H1 (cell line): ENCODE results near the gene AGER. TPM values are rescaled to one million over a fixed set of nuclear protein-coding genes. Genes with fewer than 3 reads are reported as not detected.

ENCODE experiments used
- CTCF ChIA-PET: fragments of 300-600 bp; sonication (Branson Sonifier 250); formaldehyde crosslinking; loops from one replicate; lab custom pipeline; 2021; ENCODE audit not compliant: partially characterized antibody; lab: Charles Lee
- POLR2A ChIA-PET: fragments of 300-600 bp; sonication (Branson Sonifier 250); formaldehyde crosslinking; loops from one replicate; lab custom pipeline; 2021; ENCODE audit warnings: inconsistent platforms; ENCODE audit not compliant: partially characterized antibody; lab: Charles Lee
- DNase-seq, 2 experiments: peaks; one replicate each; pipeline versions ENCODE4 v3.0.0 to v3.0.0-alpha.2; 2010 to 2022; ENCODE audit warnings: low spot score in 2 of 2, low read depth in 1 of 2, mixed read lengths in 1 of 2
- FAIRE-seq: peaks from 2 replicates; lab custom pipeline; 2011; peaks lifted over from hg19 to GRCh38; lab: Jason Lieb, UNC
- H2AFZ ChIP-seq: 2 replicates; pipeline ENCODE4 v1.8.1; 2012; ENCODE audit warnings: low read length, inconsistent platforms
- H2AK5ac ChIP-seq: 2 replicates; pipeline ENCODE4 v1.6.1; 2013; ENCODE audit warnings: low read depth, low read length
- H2BK120ac ChIP-seq: replicated peaks from 2 replicates; pipeline ENCODE3; 2013; ENCODE audit warnings: low read depth, low read length, inconsistent platforms
- H2BK12ac ChIP-seq: 2 replicates; pipeline ENCODE4 v1.6.1; 2013; ENCODE audit warnings: low read depth, low read length
- H2BK15ac ChIP-seq: 2 replicates; pipeline ENCODE4 v1.6.1; 2013; ENCODE audit warnings: low read length
- H2BK20ac ChIP-seq: 2 replicates; pipeline ENCODE4 v1.6.1; 2013; ENCODE audit warnings: low read length
- H2BK5ac ChIP-seq: 2 replicates; pipeline ENCODE4 v1.6.1; 2013; ENCODE audit warnings: low read depth, low read length
- H3K14ac ChIP-seq: 2 replicates; pipeline ENCODE4 v1.6.1; 2013; ENCODE audit warnings: inconsistent platforms; ENCODE audit not compliant: insufficient read length
- H3K18ac ChIP-seq: 2 replicates; pipeline ENCODE4 v1.6.1; 2013; ENCODE audit warnings: low read length; ENCODE audit errors: extremely low read depth
- H3K23ac ChIP-seq: 2 replicates; pipeline ENCODE4 v1.6.1; 2013; ENCODE audit warnings: inconsistent platforms; ENCODE audit not compliant: insufficient read length
- H3K23me2 ChIP-seq: 2 replicates; pipeline ENCODE4 v1.6.1; 2013; ENCODE audit warnings: low read depth, low read length
- H3K27ac ChIP-seq: 2 replicates; pipeline ENCODE4 v1.6.1; 2011; ENCODE audit warnings: low read depth, low read length, inconsistent platforms
- H3K27me3 ChIP-seq, 4 experiments: replicated peaks in 1 of 4; 1 replicate in 1 of 4; 2 replicates in 3 of 4; pipeline versions ENCODE4 v1.6.1 to v1.8.1; 2011 to 2013; ENCODE audit warnings: low read length in 3 of 4, mild to moderate bottlenecking in 3 of 4, inconsistent platforms in 2 of 4, mixed read lengths in 2 of 4, moderate library complexity in 1 of 4; ENCODE audit not compliant: control insufficient read depth in 3 of 4, insufficient read depth in 3 of 4; ENCODE audit errors: extremely low read depth in 1 of 4
- H3K36me3 ChIP-seq, 4 experiments: 2 replicates each; pipeline versions ENCODE4 v1.6.1 to v1.8.1; 2011 to 2013; ENCODE audit warnings: mild to moderate bottlenecking in 4 of 4, low read length in 3 of 4, moderate library complexity in 2 of 4, control low read depth in 1 of 4, inconsistent platforms in 1 of 4; ENCODE audit not compliant: insufficient read depth in 4 of 4, control insufficient read depth in 2 of 4
- H3K4ac ChIP-seq: replicated peaks from 2 replicates; pipeline ENCODE3; 2013; ENCODE audit warnings: low read length, low read depth, mixed read lengths, inconsistent platforms; ENCODE audit not compliant: insufficient read length
- H3K4me1 ChIP-seq, 4 experiments: replicated peaks in 1 of 4; 1 replicate in 1 of 4; 2 replicates in 3 of 4; pipeline versions ENCODE4 v1.6.1 to v1.8.1; 2011 to 2013; ENCODE audit warnings: low read length in 3 of 4, inconsistent platforms in 2 of 4, mixed read lengths in 1 of 4; ENCODE audit not compliant: insufficient read depth in 4 of 4, control insufficient read depth in 3 of 4
- H3K4me2 ChIP-seq, 2 experiments: 2 replicates each; pipeline versions ENCODE4 v1.6.1 to v1.8.1; 2011 to 2013; ENCODE audit warnings: low read depth in 2 of 2, low read length in 2 of 2, control low read depth in 1 of 2, inconsistent platforms in 1 of 2, mild to moderate bottlenecking in 1 of 2; ENCODE audit not compliant: insufficient read depth in 1 of 2
- H3K4me3 ChIP-seq, 4 experiments: fragments of 200-600, 300-600 bp in 1 of 4; sonication (generic), shearing (Covaris generic), sonication (Bioruptor Twin) in 1 of 4; 2 replicates each; pipeline versions ENCODE4 v1.5.1 to v1.8.1; 2011 to 2016; ENCODE audit warnings: low read length in 4 of 4, low read depth in 3 of 4, control low read depth in 2 of 4, inconsistent platforms in 2 of 4, mild to moderate bottlenecking in 2 of 4, mixed read lengths in 1 of 4, moderate library complexity in 1 of 4; ENCODE audit not compliant: insufficient read depth in 2 of 4; ENCODE audit errors: extremely low read depth in 1 of 4
- H3K56ac ChIP-seq: replicated peaks from 2 replicates; pipeline ENCODE3; 2013; ENCODE audit warnings: low read depth, mild to moderate bottlenecking, mixed read lengths, low read length, inconsistent platforms; ENCODE audit not compliant: insufficient read length
- H3K79me1 ChIP-seq: 2 replicates; pipeline ENCODE4 v1.6.1; 2013; ENCODE audit warnings: low read depth, low read length, control low read depth
- H3K79me2 ChIP-seq, 2 experiments: 2 replicates each; pipeline versions ENCODE4 v1.6.1 to v1.8.1; 2012 to 2013; ENCODE audit warnings: low read length in 2 of 2, mild to moderate bottlenecking in 2 of 2, inconsistent platforms in 1 of 2; ENCODE audit not compliant: insufficient read depth in 2 of 2, control insufficient read depth in 1 of 2
- H3K9ac ChIP-seq, 4 experiments: replicated peaks in 1 of 4; 1 replicate in 1 of 4; 2 replicates in 3 of 4; pipeline versions ENCODE4 v1.6.1 to v1.8.1; 2011 to 2013; ENCODE audit warnings: low read depth in 3 of 4, low read length in 3 of 4, control low read depth in 2 of 4, mild to moderate bottlenecking in 2 of 4, moderate library complexity in 2 of 4, inconsistent platforms in 1 of 4; ENCODE audit errors: extremely low read depth in 1 of 4
- H3K9me3 ChIP-seq, 2 experiments: 2 replicates each; pipeline versions ENCODE4 v1.6.1 to v1.8.1; 2012 to 2013; ENCODE audit warnings: mild to moderate bottlenecking in 2 of 2, moderate library complexity in 2 of 2, control low read depth in 1 of 2, inconsistent platforms in 1 of 2, low read depth in 1 of 2, low read length in 1 of 2, mixed read lengths in 1 of 2; ENCODE audit not compliant: insufficient read depth in 2 of 2
- H4K20me1 ChIP-seq, 2 experiments: replicated peaks in 1 of 2; 2 replicates each; pipeline versions ENCODE3 to v1.8.1; 2011 to 2013; ENCODE audit warnings: inconsistent platforms in 2 of 2, low read length in 2 of 2, mild to moderate bottlenecking in 1 of 2; ENCODE audit not compliant: insufficient read depth in 2 of 2, control insufficient read depth in 1 of 2
- H4K5ac ChIP-seq: 2 replicates; pipeline ENCODE4 v1.6.1; 2013; ENCODE audit warnings: low read length, low read depth, mixed read lengths, inconsistent platforms; ENCODE audit not compliant: insufficient read length
- H4K8ac ChIP-seq: 2 replicates; pipeline ENCODE4 v1.8.0; 2013; ENCODE audit warnings: mild to moderate bottlenecking, moderate library complexity, low read length, inconsistent platforms; ENCODE audit not compliant: insufficient read depth; ENCODE audit errors: extremely low read depth
- H4K91ac ChIP-seq: replicated peaks from 2 replicates; pipeline ENCODE3; 2013; ENCODE audit warnings: low read length, mixed read lengths, inconsistent platforms; ENCODE audit not compliant: insufficient read length
- EZH2 ChIP-seq: fragments of 200-600 bp; sonication (generic); IDR thresholded peaks from 2 replicates; pipeline ENCODE4 v1.7.1; 2012; ENCODE audit warnings: low read depth, mild to moderate bottlenecking, moderate library complexity, low read length, inconsistent platforms; ENCODE audit not compliant: severe bottlenecking
- FOSL1 ChIP-seq: IDR thresholded peaks from 2 replicates; pipeline ENCODE4 v1.6.1; 2011; ENCODE audit warnings: mild to moderate bottlenecking, low read depth, low read length, moderate library complexity; ENCODE audit not compliant: insufficient read depth
- HDAC6 ChIP-seq: IDR thresholded peaks from one replicate; pipeline ENCODE4 v1.7.1; 2012; ENCODE audit warnings: low read depth, mild to moderate bottlenecking, inconsistent platforms, low read length, moderate library complexity
- SP2 ChIP-seq: IDR thresholded peaks from 2 replicates; pipeline ENCODE4 v1.6.1; 2012; ENCODE audit warnings: mild to moderate bottlenecking, low read length, inconsistent platforms
- USF2 ChIP-seq: IDR thresholded peaks from 2 replicates; pipeline ENCODE4 v1.6.1; 2011; ENCODE audit warnings: low read length, improper control_type of control experiment
- WGBS, 2 experiments: shearing (Covaris generic) in 1 of 2; methylation state at CpG; one replicate each; pipeline versions ENCODE4 v1.1.6 to v1.1.7; 2013 to 2015; ENCODE audit warnings: low lambda C conversion rate in 2 of 2, mixed read lengths in 2 of 2, inconsistent platforms in 1 of 2, low coverage in 1 of 2, missing lambda C conversion rate in 1 of 2; ENCODE audit not compliant: insufficient replicate concordance in 2 of 2, insufficient coverage in 1 of 2, insufficient read length in 1 of 2; ENCODE audit errors: extremely low coverage in 1 of 2, missing lambda C conversion rate in 1 of 2; 5-methylcytosine and 5-hydroxymethylcytosine counted together
- polyA plus RNA-seq, 7 experiments: library from polyadenylated mRNA; depleted of rRNA in 3 of 7; stranded (reverse) in 5 of 7; unstranded in 2 of 7; fragments of >200 nt in 5 of 7; fragments of 200-250 nt in 2 of 7; gene quantifications; 1 replicate in 5 of 7; 2 replicates in 1 of 7; 4 replicates in 1 of 7; pipeline versions ENCODE4 v1.2.1 to v1.2.3, GENCODE V29; 2011 to 2013; ENCODE audit warnings: missing spikeins in 2 of 7, mixed read lengths in 2 of 7
- total RNA-seq: library from RNA; stranded (reverse); fragmentation: NEBNext Ultra II Directional; extraction: Animal tissue kit (Norgen Biotek cat#: 25700); gene quantifications from 2 replicates; pipeline ENCODE4 v1.2.1, GENCODE V29; 2021

AGER gene
- total and polyA plus RNA-seq, 2 of the 8 experiments (the other 6 are each of a cell fraction or from before 2014, with no cell fraction given) = 3.8 to 10.9 TPM

DNA sequence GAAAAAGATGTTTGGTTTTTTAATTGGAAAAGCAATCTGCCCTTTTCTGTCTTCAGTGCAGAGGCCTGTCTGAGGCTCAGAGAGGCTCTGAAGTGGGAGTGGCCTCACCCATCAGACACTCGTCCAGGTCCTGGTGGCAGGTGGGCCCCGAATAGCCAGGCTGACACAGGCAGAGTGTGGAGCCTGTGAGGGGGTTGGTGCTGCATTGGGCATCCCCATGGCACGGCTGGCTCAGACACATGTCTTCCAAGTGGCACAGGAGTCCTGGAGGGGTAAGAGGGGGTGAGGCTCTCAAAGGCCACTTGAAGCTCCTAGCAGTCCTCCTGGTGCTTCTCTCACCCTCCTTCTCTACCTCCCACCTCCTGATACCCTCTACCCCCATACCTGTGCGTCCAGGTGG lies 36.0 kb upstream of the AGER start:
- no peak overlapping the region for H2BK20ac ChIP-seq
- no peak overlapping the region for H4K91ac ChIP-seq
- CTCF ChIA-PET = interaction anchor here (0.6 kb wide), 1 partner anchor 312 kb away, joined by 4 read pairs; no protein-coding TSS in a partner anchor
- POLR2A ChIA-PET = no interaction called here
- H3K79me2 ChIP-seq = no peaks in the 10 kb centered on the region
- no peak for FAIRE-seq
- 80% methylated on average over 4 of the region's 4 CpGs; no CpG with 5 or more reads in 1 of the 2 experiments for WGBS, 2 experiments
- no peak overlapping the region for H3K14ac ChIP-seq
- no peaks in the 10 kb centered on the region for H3K79me1 ChIP-seq
- no peak overlapping the region for H3K23ac ChIP-seq
- H2BK5ac ChIP-seq = no peak overlapping the region
- H3K9ac ChIP-seq = no peak overlapping the region
- H3K18ac ChIP-seq = no peak overlapping the region
- H3K4ac ChIP-seq = no peak overlapping the region
- H3K27me3 ChIP-seq = no peaks in the 10 kb centered on the region
- H4K5ac ChIP-seq = no peak overlapping the region
- no peak overlapping the region for H3K56ac ChIP-seq
- no peak overlapping the region for H2AK5ac ChIP-seq
- no peak overlapping the region for H2BK120ac ChIP-seq
- TF ChIP-seq EZH2 = no peak
- TF ChIP-seq HDAC6 = no peak
- no peak for TF ChIP-seq USF2
- TF ChIP-seq SP2 = no peak
- TF ChIP-seq FOSL1 = no peak
- H3K27ac ChIP-seq = no peak overlapping the region
- no peak for DNase-seq
- no peak overlapping the region for H2BK12ac ChIP-seq
- H4K20me1 ChIP-seq = no peaks in the 10 kb centered on the region
- no peaks in the 10 kb centered on the region for H3K9me3 ChIP-seq
- H2BK15ac ChIP-seq = no peak overlapping the region
- no peak overlapping the region for H3K4me2 ChIP-seq
- no peaks in the 10 kb centered on the region; the same call in 1 of the 2 replicates for H3K23me2 ChIP-seq
- peaks cover 0 to 9% (median under 1%) of the 10 kb centered on the region in 4 experiments; a peak in 1 of 7 replicates for H3K4me1 ChIP-seq
- no peaks in the 10 kb centered on the region for H3K36me3 ChIP-seq
- H4K8ac ChIP-seq = no peak overlapping the region
- H2AFZ ChIP-seq = no peak overlapping the region
- no peak overlapping the region for H3K4me3 ChIP-seq
